T-helper 2 cell treated with Interferon-gamma antibody and Interleukin-4, amounts not matched to agents 5 μg/mL and 100 μg/mL, for 36 hours (primary cell): ENCODE results near the gene CAPN11.
"Not testable (repeated sequence)": the region's sequence is repeated elsewhere in the genome, so short reads cannot be mapped to it uniquely, and the experiment has no call there.

Source experiments
- DNase-seq: peaks from one replicate; pipeline ENCODE4 v3.0.0; 2021; ENCODE audit warnings: low spot score
- H3K27ac Mint-ChIP-seq: one replicate; pipeline ENCODE4 v1.8.0; 2021; ENCODE audit warnings: mild to moderate bottlenecking, mixed read lengths
- H3K27me3 Mint-ChIP-seq: one replicate; pipeline ENCODE4 v1.8.0; 2021; ENCODE audit warnings: low read depth, mixed read lengths
- H3K36me3 Mint-ChIP-seq: one replicate; pipeline ENCODE4 v1.8.0; 2021; ENCODE audit warnings: low read depth, mixed read lengths
- H3K4me1 Mint-ChIP-seq: one replicate; pipeline ENCODE4 v1.8.0; 2021; ENCODE audit warnings: low read depth, mixed read lengths
- H3K4me3 Mint-ChIP-seq: one replicate; pipeline ENCODE4 v1.8.0; 2022; ENCODE audit warnings: mild to moderate bottlenecking, moderate library complexity, mixed read lengths
- H3K9me3 Mint-ChIP-seq: one replicate; pipeline ENCODE4 v1.8.0; 2021; ENCODE audit warnings: mixed read lengths

Gene CAPN11

GRCh38 chr6:44188819-44189218 lies 30.2 kb downstream of the CAPN11 start:
- Mint-ChIP-seq H3K27me3 (no peaks in the 10 kb centered on the region), H3K4me1 (peaks cover 13% of the 10 kb centered on the region), H3K27ac (no peak overlapping the region), H3K9me3 (no peaks in the 10 kb centered on the region), H3K36me3 (no peaks in the 10 kb centered on the region), H3K4me3 (no peak overlapping the region)
- no peak for DNase-seq

DNA sequence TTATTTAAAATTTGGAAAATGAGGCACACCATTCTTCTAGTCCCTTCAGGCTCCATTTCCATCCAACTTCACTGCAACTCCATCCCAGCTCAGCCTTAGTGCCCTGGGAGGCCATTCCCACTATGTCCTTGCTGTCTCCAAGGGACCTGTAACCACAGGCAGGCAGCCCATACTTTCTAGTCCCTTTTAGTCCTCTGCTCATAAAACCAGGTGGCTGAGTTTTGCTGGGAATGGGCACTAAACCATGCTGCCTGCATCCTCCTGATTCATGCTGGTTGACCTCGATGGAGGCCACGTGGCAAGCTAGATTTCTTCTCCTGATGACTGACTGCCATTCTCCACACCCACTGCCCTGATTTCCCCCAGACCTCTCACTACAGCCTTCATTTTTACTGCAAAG lies 30.6 kb downstream of the CAPN11 start:
- H3K27ac Mint-ChIP-seq: no peak overlapping the region
- DNase-seq: peak; percentile 38
- no peaks in the 10 kb centered on the region for H3K36me3 Mint-ChIP-seq
- H3K4me1 Mint-ChIP-seq: peaks cover 13% of the 10 kb centered on the region
- H3K27me3 Mint-ChIP-seq: no peaks in the 10 kb centered on the region
- no peaks in the 10 kb centered on the region for H3K9me3 Mint-ChIP-seq
- no peak overlapping the region for H3K4me3 Mint-ChIP-seq

DNA sequence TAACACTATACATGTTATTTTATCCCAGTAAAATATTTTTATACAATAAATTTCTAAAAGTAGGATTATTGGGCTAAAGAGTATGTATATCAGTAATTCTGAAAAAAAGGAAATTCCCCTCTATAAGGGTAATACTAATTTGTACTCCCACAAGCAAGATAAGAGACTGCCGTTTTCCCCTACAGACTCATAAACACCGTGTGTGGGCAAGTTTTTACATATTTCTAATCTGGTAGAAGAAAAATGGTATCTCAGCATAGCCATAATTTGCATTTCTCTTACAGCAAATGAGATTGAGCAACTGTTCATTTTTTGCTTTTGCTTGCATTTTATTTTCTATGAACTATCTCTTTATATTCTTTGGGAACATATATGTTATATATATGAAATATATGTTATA lies 32.1 kb downstream of the CAPN11 start:
- peaks cover 13% of the 10 kb centered on the region for H3K4me1 Mint-ChIP-seq
- no peaks in the 10 kb centered on the region for H3K9me3 Mint-ChIP-seq
- no peaks in the 10 kb centered on the region for H3K36me3 Mint-ChIP-seq
- peaks cover 2% of the 10 kb centered on the region for H3K27me3 Mint-ChIP-seq
- DNase-seq: peak; percentile 29
- no peak overlapping the region for H3K4me3 Mint-ChIP-seq
- no peak overlapping the region for H3K27ac Mint-ChIP-seq

GRCh38 chr6:44192428-44193041 lies 33.9 kb downstream of the CAPN11 start:
- Mint-ChIP-seq H3K9me3 (no peaks in the 10 kb centered on the region), H3K27me3 (peaks cover 2% of the 10 kb centered on the region), H3K4me3 (no peak overlapping the region), H3K4me1 (peaks cover 6% of the 10 kb centered on the region), H3K27ac (no peak overlapping the region), H3K36me3 (no peaks in the 10 kb centered on the region)
- DNase-seq: no peak

- Mint-ChIP-seq H3K4me3 (no peak overlapping the region), H3K36me3 (no peaks in the 10 kb centered on the region), H3K27ac (no peak overlapping the region), H3K4me1 (peaks cover 6% of the 10 kb centered on the region), H3K9me3 (no peaks in the 10 kb centered on the region), H3K27me3 (peaks cover 2% of the 10 kb centered on the region)
- no peak for DNase-seq
Measured at GRCh38 chr6:44193307-44193910, 34.8 kb downstream of the CAPN11 start.

- Mint-ChIP-seq H3K27ac (no peak overlapping the region), H3K36me3 (no peaks in the 10 kb centered on the region), H3K4me3 (no peak overlapping the region), H3K4me1 (peaks cover 6% of the 10 kb centered on the region), H3K9me3 (no peaks in the 10 kb centered on the region), H3K27me3 (peaks cover 2% of the 10 kb centered on the region)
- DNase-seq: no peak
Measured at GRCh38 chr6:44194326-44194725, 35.7 kb downstream of the CAPN11 start.

GRCh38 chr6:44196351-44196750 lies 37.7 kb downstream of the CAPN11 start:
- H3K4me1 Mint-ChIP-seq, H3K9me3 Mint-ChIP-seq, H3K36me3 Mint-ChIP-seq, DNase-seq, H3K27ac Mint-ChIP-seq, H3K27me3 Mint-ChIP-seq, H3K4me3 Mint-ChIP-seq: not testable (repeated sequence)

DNA sequence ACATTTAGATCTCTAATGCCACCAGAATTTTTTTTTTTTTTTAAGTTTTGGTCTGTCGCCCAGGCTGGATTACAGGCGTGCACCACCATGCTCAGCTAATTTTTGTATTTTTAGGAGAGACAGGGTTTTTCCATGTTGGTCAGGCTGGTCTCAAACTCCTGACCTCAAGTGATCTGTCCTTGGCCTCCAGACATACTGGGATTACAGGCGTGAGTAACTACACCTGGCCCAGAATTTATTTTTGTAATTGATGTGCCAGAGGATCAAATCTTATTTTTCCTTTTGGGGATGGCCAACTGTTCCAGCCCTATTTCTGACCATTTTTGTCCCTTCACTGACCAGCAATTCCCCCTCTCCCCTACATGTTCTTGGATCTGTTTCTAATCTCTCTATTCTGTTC lies 40.1 kb downstream of the CAPN11 start:
- H3K36me3 Mint-ChIP-seq: no peaks in the 10 kb centered on the region
- no peak overlapping the region for H3K27ac Mint-ChIP-seq
- DNase-seq: no peak

DNA sequence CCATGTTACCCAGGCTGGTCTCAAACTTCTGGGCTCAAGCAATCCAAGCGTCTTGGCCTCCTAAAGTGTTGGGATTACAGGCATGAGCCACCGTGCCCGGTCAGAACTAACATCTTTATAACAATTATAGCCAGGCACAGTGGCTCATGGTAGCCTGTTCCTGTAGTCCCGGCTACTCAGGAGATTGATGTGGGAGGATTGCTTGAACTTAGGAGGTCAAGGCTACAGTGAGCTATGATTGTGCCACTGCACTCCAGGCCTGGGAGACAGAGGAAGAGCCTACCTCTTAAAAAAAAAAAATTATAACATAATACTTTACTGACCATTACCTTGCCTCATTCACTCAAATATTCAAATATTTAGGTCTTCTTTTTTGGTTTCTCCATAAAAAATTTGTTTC lies 41.3 kb downstream of the CAPN11 start:
- H3K27me3 Mint-ChIP-seq: no peaks in the 10 kb centered on the region
- no peaks in the 10 kb centered on the region for H3K4me1 Mint-ChIP-seq
- no peak for DNase-seq
- no peaks in the 10 kb centered on the region for H3K9me3 Mint-ChIP-seq
- H3K36me3 Mint-ChIP-seq: no peaks in the 10 kb centered on the region
- H3K4me3 Mint-ChIP-seq: no peak overlapping the region
- no peak overlapping the region for H3K27ac Mint-ChIP-seq

More for the DNA sequence above, 40.1 kb downstream of the CAPN11 start:
- H3K4me3 Mint-ChIP-seq: no peak overlapping the region
- H3K4me1 Mint-ChIP-seq: no peaks in the 10 kb centered on the region
- H3K27me3 Mint-ChIP-seq: peaks cover 2% of the 10 kb centered on the region
- no peaks in the 10 kb centered on the region for H3K9me3 Mint-ChIP-seq

DNA sequence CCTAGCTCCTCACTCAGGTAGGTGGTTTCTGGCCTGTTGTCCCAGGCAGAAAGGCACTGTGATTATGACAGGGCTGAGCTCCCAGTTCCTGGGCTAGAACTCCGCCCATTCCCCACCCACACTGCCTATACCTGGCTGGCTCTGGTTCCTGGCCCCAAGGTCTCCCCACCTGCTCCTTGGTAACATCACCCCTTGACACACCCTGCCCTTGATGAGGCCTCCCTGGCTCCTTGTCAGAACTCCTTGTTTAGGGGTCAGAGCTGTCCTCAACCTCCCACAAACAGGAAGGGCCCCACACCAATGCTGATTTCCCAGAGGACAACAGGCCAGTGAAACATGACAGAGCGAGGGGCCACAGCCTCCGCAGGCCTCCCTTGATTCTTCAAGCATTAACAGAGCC lies 42.6 kb downstream of the CAPN11 start:
- Mint-ChIP-seq H3K36me3 (no peaks in the 10 kb centered on the region), H3K4me3 (no peak overlapping the region), H3K4me1 (no peaks in the 10 kb centered on the region), H3K9me3 (no peaks in the 10 kb centered on the region), H3K27ac (no peak overlapping the region), H3K27me3 (no peaks in the 10 kb centered on the region)
- no peak for DNase-seq

DNA sequence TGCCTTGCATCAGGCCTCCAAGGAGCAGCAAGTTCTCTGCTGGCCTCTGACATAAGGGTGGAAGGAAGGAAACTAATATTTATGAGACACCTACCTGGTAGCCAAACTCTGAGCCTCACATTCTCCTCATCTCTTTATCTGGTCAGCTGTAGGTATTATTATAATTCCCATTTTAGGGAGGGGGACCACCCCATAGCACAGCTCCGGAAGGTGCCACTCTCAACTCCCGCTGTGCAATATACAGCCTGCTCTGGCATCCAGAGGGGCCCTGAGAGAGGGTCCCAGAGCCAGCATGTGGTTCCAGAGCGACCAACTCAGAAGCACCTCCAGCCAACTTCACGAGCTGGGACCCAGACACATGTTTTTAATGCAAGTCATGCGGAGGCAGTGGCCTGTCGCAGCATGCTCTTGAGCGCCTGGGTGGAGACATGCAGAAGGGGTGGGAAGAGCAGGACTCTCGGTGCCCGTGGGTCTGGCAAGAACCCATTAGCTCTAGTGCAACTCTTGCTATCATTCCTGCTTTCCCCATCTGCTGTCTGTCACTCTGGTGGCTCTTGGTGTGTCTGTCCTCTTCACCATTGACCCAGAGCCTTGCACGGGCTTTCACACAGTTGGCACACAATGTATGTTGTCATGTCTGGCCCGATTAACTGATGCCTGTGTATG lies 43.2 kb downstream of the CAPN11 start:
- Mint-ChIP-seq H3K36me3 (no peaks in the 10 kb centered on the region), H3K4me3 (no peak overlapping the region), H3K27ac (no peak overlapping the region), H3K4me1 (no peaks in the 10 kb centered on the region), H3K27me3 (no peaks in the 10 kb centered on the region), H3K9me3 (no peaks in the 10 kb centered on the region)
- DNase-seq: no peak

GRCh38 chr6:44202332-44202971 lies 43.8 kb downstream of the CAPN11 start:
- Mint-ChIP-seq H3K27me3 (no peaks in the 10 kb centered on the region), H3K4me1 (no peaks in the 10 kb centered on the region), H3K4me3 (no peak overlapping the region), H3K36me3 (no peaks in the 10 kb centered on the region), H3K9me3 (no peaks in the 10 kb centered on the region), H3K27ac (no peak overlapping the region)
- DNase-seq: no peak

GRCh38 chr6:44202972-44203750 lies 44.5 kb downstream of the CAPN11 start:
- no peaks in the 10 kb centered on the region for H3K9me3 Mint-ChIP-seq

GRCh38 chr6:44203955-44204354 lies 45.3 kb downstream of the CAPN11 start:
- no peak overlapping the region for H3K4me3 Mint-ChIP-seq
- no peaks in the 10 kb centered on the region for H3K4me1 Mint-ChIP-seq
- H3K9me3 Mint-ChIP-seq: no peaks in the 10 kb centered on the region
- H3K36me3 Mint-ChIP-seq: no peaks in the 10 kb centered on the region
- no peak for DNase-seq
- H3K27ac Mint-ChIP-seq: no peak overlapping the region
- H3K27me3 Mint-ChIP-seq: peaks cover 6% of the 10 kb centered on the region

More at GRCh38 chr6:44202972-44203750, 44.5 kb downstream of the CAPN11 start:
- Mint-ChIP-seq H3K27me3 (peaks cover 1% of the 10 kb centered on the region), H3K4me3 (no peak overlapping the region), H3K27ac (no peak overlapping the region), H3K36me3 (no peaks in the 10 kb centered on the region), H3K4me1 (no peaks in the 10 kb centered on the region)
- no peak for DNase-seq
